ENCODE data around the gene NTSR1.
A peak's percentile ranks its signal among the peaks of the same experiment; 100 is the strongest.

NTSR1 gene

DNA sequence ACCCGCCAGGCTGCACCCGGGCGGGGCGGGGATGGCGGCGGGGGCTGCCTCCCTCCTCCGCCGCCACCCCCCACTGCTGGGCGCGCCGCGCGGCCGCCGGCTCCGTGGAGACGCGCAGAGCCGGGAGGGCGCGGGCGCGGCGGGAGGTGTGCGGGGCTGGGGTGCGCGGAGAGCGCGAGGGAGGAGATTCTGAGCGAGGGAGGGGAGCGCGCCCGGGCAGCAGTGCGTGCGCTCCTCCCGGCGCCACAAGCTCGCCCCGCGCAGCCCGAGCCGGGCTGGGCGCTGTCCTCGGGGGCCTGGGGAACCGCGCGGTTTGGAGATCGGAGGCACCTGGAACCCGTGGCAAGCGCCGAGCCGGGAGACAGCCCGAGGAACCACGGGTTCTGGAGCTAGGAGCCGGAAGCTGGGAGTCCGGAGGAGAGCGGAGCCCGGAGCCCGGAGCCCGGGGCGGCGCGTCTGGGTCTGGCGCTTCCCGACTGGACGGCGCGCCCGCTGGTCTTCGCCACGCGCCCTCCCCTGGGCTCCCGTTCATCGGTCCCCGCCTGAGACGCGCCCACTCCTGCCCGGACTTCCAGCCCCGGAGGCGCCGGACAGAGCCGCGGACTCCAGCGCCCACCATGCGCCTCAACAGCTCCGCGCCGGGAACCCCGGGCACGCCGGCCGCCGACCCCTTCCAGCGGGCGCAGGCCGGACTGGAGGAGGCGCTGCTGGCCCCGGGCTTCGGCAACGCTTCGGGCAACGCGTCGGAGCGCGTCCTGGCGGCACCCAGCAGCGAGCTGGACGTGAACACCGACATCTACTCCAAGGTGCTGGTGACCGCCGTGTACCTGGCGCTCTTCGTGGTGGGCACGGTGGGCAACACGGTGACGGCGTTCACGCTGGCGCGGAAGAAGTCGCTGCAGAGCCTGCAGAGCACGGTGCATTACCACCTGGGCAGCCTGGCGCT lies at the start of gene NTSR1:
Gene NTSR1 (plus strand): TSS at position 246 of the 946 bp plus-strand sequence. CDS start 372 bp downstream, at position 618.
- no peak for DNase-seq (ENCODE audit: low read depth, low spot score)

DNA sequence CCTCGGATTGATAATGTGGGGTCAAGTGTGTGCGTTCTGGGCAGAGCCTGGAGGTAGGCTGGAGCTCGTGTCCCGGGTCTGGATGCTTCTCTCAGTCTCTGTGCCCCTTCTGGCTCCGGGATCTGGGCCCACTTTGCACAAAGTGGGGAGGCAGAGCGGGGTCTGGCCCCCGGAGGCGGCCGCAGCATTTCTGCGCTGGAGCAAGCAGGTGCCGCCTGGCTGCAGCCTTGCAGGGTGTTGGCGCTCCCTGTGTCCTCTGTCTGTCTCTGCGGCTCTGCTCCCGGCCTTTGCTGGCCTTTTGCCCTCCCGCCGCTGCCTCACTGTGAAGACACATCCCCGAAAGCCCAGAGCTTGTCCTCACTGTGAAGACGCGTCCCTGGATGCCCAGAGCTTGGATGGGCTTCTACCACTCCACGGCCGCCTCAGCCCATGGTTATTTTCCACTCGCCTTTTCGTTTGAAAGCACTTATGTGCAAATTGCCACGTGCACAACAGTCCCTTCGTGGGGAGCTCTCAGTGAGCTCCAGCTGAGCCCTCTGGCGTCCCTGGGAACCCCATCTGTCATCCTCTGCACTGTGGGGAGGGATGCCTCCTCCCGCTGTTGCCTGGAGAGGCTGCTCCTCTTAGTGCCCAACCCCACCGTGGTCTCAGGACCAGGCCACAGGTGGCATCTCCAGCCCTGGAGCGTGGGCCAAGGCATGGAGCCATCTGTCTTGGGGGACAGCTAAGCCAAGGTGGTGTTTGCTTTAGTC lies 49.0 kb upstream of the NTSR1 start:
- no peak for DNase-seq (ENCODE audit: low read depth, low spot score)

DNA sequence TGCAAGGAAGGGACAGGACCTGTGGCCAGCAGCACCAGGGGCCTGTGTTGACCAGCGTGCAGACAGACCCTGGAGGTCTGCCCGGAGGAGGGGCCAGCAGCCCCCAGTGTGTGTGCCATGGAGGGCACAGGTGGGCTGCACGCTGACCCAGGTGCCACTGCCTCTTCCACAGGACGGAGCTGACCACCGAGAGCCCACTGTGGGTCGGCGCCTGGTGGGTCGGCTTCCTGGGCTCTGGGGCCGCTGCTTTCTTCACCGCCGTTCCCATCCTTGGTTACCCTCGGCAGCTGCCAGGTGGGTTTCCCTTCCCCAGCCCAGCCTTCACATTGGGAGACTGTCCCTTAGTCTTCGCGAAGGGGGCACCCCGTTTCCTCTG lies 48.4 kb upstream of the NTSR1 start:
- no peak for DNase-seq (ENCODE audit: low read depth, low spot score)

DNA sequence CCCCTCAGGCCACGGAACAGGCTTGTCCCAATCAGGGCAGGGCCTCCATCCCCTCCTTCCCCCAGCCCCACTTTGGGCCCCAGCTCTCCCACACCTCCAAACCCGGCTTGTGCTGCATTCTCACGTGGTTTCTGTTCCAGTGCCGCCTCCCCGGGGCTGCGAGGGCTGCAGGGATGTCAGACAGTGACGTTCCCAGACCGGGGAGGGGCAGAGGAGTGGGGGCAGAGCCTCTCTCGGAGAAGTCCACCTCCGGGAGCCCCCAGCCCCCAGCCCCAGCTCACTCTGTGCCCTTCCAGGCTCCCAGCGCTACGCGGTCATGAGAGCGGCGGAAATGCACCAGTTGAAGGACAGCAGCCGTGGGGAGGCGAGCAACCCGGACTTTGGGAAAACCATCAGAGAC lies 47.9 kb upstream of the NTSR1 start:
- DNase-seq (ENCODE audit: low read depth, low spot score) = no peak

DNA sequence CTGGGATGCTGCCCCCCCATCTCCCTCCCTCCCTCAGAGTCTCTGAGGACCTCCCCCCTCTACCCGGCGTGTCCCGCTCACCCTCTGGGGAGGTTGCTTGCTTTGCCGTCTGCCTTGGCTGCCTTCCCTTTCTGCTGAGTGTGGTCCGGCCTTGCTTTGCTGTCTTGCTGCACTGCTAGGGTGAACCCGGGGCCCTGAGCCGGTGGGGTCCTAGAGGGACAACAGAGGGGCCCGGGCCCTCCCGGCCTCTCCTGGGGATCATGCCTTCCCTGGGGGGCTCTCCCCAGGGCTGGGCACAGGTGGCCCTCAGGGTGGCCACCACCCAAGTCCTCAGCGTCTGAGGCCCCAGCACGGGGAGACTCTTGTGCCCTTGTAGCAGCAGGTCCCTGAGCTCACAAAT lies 47.0 kb upstream of the NTSR1 start:
- no peak for DNase-seq (ENCODE audit: low read depth, low spot score)

DNA sequence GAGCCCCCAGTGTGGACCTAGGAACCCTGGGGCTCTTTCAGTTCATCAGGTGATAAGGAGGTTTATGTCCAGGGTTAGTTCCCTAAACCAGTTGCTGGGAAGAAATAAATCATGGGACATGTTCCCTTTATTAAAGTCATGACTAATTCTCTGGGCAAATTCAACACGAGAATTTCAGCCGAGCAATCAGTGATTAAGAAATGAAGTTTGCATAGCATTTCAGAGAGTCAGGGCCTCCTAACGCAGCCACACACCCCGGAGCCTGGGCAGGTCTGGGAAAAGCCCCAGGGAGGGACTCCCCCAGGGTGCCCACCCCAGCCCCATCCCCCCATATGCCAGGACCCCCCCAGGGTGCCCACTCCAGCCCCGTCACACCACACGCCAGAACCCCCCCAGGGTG lies 46.2 kb upstream of the NTSR1 start:
- no peak for DNase-seq (ENCODE audit: low read depth, low spot score)

DNA sequence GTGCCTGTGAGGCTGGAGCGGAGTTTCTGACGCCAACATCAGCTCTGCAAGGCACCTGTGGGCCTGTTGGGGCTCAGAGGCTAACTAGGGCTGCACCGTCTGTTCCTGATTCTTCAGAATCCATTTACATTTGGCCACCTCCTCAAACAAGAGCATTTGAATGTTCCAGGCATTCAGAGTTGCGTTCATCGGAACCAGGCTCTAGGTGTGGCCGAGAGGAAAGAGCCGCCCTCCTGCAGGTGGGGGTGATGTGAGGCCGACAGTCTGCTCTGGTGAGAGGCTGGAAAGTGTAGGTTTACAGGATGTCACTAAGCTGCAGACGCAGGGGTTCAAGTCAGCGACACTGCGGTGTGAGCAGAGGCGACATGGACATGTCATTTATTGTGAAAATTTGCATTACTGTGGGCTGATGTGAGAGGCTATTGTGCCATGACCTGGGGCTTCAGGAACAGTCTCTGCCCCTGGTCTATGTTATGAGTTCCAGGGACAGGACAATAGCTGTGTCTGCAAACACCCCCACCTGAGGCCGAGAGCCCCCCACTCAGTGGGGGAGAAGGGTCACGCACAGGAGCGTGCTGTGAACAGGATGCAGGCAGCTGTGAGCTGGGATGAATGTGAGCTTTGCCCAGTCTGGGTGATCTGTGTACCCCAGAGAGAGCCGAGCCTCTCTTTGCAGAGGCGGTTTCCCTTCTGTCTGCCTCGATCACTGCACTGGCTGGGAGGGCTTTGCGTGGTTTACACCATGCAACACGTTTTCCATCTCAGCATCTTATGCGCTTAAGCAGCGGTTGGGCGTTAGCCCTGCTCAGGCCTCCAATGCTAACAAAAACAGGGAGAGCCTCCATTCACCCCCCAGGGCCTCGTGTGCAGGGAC lies 45.3 kb upstream of the NTSR1 start:
- no peak for DNase-seq (ENCODE audit: low read depth, low spot score)

DNA sequence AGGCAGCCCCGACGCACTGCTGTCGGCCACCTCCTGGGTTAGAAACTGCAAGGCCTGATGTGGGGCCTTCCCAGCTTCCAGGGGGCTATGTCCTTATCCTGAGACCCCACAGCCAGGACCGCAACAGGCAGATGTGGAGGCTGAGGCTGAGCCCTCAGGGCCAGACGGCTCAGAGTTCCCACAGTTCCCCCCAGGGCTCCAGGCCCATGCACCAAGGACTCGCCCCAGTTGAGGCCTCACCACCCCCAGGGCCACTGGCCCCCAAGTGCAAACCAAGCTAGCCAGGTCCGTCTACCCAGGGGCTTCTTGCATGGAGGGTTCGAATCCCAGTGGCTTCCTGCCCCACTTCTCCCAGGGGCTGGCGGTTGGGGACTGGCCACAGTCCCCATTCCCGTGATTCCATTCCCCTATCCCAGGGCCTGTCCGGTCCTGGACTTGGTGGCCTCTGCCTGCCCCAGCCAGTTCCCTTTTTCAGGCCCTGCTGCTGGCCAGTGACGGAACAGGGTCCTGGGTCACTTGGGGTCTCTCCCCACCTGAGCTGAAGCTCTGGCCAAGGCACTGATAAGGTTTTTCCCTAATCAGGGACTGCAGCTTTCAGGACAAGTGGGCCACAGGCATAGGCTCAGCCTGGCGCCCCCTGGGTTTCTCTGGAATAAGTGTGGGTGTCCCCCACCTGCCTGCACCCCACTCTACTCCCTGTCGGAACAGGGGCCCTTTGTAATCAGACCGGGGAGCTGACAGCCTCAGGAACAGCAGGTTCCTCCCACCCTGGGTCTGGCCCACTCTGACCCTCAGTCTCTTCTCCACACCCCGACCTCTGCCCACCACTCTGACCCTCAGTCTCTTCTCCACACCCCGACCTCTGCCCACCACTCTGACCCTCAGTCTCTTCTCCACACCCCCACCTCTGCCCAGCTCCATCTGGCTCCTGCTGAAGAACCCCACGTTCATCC lies 44.3 kb upstream of the NTSR1 start:
- DNase-seq (ENCODE audit: low read depth, low spot score) = no peak

DNA sequence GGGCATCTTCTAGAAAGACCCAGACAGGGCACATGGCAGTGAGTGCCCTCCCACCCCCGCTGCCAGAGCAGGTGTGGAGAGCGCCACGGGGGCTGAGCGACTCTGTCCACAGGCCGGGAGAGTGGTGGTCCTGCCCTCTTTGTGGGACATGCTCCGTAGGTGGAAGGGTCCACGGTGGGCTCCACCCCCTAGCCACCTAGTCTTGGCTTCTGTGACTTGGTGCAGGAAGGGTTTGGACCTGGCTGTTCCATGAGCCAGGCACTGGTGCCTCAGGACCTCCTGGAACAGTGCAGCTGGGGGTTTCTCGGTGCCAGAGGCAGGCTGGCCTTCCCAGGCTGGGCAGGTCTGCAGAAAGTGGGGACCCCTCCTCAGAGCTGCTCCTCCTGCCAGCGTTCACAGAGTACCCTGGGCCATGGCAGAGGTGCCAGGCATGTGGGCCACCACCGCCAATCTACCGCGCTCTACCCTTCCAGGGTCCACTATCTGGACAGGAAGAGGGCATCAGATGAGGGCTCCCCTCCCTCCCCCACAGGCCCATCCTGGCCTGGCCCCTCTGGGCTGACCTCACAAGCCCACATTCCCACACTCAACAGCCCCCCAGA lies 43.4 kb upstream of the NTSR1 start:
- DNase-seq (ENCODE audit: low read depth, low spot score) = no peak

DNA sequence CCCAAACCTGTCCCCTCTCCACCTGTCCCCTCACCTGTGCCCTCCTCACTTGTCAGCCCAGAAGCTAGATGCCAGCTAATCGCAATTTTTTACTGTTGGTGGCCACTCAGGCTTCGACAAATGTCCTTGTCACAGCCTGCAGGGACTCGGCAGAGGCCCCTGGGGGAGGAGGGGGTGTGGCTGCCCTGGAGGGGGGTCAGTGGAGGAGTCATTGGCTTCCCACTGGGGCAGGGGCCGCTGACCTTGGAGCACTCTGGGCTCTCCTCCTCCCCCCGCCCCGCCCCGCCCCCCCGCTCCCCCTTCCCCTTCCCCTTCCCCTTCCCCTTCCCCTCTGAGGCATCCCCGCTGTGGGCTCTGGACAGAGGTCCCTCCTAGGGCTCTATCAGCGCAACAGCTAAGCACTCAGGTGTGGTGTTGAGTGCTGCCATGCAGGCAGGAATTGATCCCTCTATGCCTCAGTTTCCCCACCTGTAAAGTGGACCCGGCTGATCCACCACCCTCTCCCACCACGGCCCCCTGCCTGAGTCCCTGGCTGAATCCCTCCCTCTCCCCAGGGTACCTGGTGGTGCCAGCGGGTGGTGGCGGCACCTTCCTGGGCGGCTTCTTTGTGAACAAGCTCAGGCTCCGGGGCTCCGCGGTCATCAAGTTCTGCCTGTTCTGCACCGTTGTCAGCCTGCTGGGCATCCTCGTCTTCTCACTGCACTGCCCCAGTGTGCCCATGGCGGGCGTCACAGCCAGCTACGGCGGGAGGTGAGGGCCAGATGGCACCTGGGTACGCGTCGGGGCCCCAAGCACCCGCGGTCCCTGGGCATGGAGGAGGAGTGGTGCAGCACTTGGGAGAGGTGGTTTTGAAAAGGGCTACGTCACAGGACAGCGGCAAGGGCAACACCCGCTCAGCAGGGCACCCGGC lies 42.6 kb upstream of the NTSR1 start:
- DNase-seq (ENCODE audit: low read depth, low spot score) = no peak

DNA sequence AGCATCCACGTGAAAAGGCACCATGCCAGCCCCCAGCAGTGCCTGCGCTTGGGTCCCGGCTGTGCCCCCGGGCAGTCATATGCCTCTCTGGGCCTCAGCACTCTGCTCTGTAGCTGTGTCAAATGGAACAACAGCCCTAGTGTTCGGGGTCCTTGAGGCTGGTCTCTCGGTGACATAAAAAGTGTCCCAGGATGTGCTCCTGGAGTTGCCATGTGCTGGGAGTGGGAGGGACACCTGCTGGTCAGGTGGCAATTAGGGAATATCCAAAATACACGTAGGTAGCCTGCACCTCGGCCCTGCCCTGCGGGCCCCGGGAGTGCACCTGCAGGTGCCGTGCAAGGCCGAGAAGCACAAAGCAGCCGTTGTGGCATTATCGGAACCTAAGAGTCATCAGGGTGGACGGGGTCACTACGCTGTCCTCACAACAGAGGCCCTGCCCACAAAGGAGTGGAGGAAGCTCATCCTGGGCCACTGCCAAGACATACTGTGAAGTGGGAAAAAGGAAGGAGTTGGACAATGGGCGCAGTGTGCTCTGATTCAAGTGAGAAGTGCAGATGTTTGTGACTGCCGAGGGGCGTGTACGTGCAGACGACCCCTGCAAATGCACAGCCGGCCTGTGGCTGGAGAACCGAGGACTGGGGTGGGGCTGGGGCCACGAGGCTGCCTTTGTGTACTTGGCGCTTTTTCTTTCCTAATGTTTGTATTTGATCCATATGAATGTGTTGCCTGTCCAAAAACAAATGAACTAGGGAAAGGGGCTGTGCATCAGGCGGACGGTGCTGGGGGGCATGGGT lies 41.7 kb upstream of the NTSR1 start:
- no peak for DNase-seq (ENCODE audit: low read depth, low spot score)

DNA sequence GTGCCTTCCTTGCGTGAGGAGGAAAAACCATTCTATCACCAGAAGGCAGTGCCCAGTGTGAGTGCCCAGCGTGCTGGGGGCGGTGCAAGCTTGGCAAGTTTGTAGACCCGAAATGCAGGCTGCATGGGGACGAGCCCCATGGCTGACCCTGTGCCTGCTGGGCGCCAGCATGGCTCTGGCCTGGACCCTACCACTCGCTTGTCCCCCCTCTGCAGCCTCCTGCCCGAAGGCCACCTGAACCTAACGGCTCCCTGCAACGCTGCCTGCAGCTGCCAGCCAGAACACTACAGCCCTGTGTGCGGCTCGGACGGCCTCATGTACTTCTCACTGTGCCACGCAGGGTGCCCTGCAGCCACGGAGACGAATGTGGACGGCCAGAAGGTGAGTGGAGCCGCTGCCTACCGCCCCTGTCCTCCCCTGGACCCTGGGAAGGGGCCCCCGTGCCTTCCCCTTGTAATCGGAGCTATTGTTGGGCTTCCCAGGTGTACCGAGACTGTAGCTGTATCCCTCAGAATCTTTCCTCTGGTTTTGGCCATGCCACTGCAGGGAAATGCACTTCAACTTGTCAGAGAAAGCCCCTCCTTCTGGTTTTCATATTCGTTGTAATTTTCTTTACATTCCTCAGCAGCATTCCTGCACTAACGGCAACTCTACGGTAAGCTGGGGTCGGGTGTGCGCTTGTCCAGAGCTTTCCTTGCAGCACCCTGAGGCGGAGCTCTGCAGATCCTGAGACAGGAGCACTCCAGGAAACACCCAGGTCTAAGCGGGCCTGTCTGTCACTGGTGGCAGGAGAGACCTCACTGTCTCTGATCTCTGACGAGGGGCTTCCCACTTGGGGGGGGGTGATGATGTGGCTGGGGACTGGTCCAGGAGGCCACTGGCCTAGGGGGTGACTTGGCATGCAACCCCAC lies 40.9 kb upstream of the NTSR1 start:
- no peak for DNase-seq (ENCODE audit: low read depth, low spot score)

DNA sequence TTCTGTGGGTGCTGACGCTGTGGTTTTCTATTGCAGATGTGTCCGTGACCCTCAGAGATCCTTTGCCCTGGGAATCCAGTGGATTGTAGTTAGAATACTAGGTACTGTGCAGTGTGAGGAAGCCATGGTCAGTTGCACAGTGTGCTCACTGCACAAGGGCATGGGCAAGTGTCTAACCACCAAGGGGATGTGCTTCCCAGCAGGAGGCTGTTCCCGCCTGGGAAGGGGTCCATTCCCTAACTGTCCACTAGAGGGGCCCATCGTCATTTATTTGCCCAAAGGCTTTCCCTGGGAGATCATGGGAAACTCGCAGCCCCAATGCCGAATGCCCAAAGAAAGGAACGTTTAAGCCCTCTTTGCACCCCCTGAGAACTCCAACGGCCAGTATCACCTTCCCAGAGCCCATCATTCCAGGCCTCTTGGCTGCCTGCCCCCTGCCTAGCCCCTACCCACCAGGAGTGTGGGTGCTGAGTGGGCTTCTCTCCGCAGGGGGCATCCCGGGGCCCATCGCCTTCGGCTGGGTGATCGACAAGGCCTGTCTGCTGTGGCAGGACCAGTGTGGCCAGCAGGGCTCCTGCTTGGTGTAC lies 40.1 kb upstream of the NTSR1 start:
- DNase-seq (ENCODE audit: low read depth, low spot score) = peak; percentile 21

DNA sequence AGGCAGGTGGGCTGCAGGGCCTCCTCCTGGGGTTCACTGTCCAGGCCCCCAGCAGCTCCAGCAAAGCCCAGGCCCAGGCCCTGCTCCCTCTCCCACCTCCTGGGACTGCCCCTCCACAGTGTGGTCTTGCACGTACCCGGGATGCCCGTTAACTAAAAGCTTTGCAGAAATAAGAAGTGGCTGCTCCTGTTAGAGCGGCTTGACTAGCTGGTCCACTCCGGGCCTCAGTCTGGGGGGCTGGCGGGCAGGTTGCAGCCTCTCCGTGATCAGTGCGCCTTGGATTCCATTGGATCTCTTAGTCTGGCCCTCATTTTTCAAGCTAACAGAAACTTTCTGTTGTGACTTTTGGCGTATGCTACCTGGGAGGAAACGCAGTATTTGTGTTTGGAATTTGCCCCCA lies 39.4 kb upstream of the NTSR1 start:
- no peak for DNase-seq (ENCODE audit: low read depth, low spot score)

DNA sequence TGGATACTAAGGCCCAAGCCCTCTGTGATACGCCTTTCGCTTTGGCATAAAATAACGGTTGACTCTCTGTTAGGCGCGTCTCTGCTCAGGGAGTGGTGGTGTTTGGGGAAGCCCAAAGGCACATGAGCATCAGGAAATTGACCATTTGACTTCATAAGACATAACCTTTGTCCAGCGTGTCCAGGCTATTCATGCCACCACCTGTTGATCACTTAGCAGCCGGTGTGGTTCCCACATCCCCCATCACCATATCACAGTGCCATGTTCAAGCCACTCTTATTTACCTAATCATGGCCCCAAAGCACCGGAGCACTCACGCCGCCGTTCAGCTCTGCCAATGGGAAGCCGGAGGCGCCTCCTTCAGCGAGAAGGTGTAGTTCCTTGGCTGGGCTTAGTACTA lies 38.5 kb upstream of the NTSR1 start:
- no peak for DNase-seq (ENCODE audit: low read depth, low spot score)

DNA sequence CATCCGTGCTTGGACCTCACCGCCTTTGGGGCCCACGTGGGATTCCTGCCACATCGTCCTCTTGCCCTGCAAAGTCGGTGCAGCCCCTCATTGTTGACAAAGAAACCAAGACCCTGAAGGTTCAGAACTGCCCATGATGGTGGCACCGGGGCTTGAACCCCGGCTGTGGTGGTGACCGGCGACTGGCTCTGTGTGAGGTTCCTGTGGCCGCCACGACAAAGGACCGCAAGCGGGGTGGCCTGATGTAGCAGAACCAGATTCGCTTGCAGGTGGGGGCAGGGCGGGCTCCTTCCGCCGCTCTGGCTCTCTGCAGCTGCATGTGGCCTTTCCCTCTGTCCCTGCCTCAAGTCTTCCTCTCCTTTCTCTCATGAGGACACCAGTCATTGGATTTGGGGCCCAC lies 37.6 kb upstream of the NTSR1 start:
- no peak for DNase-seq (ENCODE audit: low read depth, low spot score)

DNA sequence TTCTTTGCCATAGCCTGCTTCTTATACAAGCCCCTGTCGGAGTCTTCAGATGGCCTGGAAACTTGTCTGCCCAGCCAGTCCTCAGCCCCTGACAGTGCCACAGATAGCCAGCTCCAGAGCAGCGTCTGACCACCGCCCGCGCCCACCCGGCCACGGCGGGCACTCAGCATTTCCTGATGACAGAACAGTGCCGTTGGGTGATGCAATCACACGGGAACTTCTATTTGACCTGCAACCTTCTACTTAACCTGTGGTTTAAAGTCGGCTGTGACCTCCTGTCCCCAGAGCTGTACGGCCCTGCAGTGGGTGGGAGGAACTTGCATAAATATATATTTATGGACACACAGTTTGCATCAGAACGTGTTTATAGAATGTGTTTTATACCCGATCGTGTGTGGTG lies 36.9 kb upstream of the NTSR1 start:
- DNase-seq (ENCODE audit: low read depth, low spot score) = no peak

Measured in smooth muscle cell of the brain vasculature (primary cell).